K562 (cell line): Measurements from ENCODE around the gene BRD4. TPM values are rescaled to one million over a fixed set of nuclear protein-coding genes. Genes with fewer than 3 reads are reported as not detected.

ENCODE experiments used
- ATAC-seq: fragments of 200-7000 bp; cut with Tn5 transposase; 3 replicates; pipeline ENCODE4 v1.9.1; 2020; ENCODE audit warnings: moderate library complexity
- BruUV-seq: library from RNA; stranded (reverse); fragments of 400-500 nt; replicated peaks from 2 replicates; lab custom pipeline; 2021; lab: Mats Ljungman, UMichigan
- CTCF ChIA-PET: fragments of 300-600 bp; formaldehyde crosslinking; extraction: SDS; loops from one replicate; lab custom pipeline; 2021; ENCODE audit warnings: low intra/inter-chr PET ratio; lab: Yijun Ruan, JAX
- POLR2A ChIA-PET: fragments of 300-600, 350-650 bp; sonication (Branson Sonifier 250); formaldehyde crosslinking; extraction: SDS; loops from one replicate; lab custom pipeline; 2021; ENCODE audit warnings: antibody characterized with exemption, inconsistent platforms; lab: Yijun Ruan, JAX
- DNase-seq, 4 experiments: peaks; one replicate each; pipeline versions ENCODE4 v3.0.0 to v3.0.0-alpha.2; 2011 to 2018; ENCODE audit warnings: low spot score in 3 of 4, mixed read lengths in 3 of 4; ENCODE audit errors: extremely low read depth in 1 of 4
- FAIRE-seq: peaks from 2 replicates; lab custom pipeline; 2011; peaks lifted over from hg19 to GRCh38; lab: Jason Lieb, UNC
- H2AFZ ChIP-seq: 2 replicates; pipeline ENCODE4 v1.6.0; 2011; ENCODE audit warnings: low read depth, low read length, control low read depth, inconsistent platforms
- H3K27ac ChIP-seq: fragments of 200-600 bp; 3 replicates; pipeline ENCODE4 v1.8.0; 2011; ENCODE audit warnings: low read depth, mild to moderate bottlenecking, control low read depth, inconsistent platforms, low read length, moderate library complexity, mixed read lengths; ENCODE audit errors: extremely low read depth
- H3K27me3 ChIP-seq, 2 experiments: fragments of 300-600 bp in 1 of 2; 2 replicates in 1 of 2; 3 replicates in 1 of 2; pipeline versions ENCODE4 v1.6.0 to v1.8.0; 2011; ENCODE audit warnings: inconsistent platforms in 2 of 2, low read length in 2 of 2, mild to moderate bottlenecking in 1 of 2, mixed read lengths in 1 of 2, moderate library complexity in 1 of 2; ENCODE audit not compliant: control insufficient read depth in 2 of 2, insufficient read depth in 2 of 2
- H3K36me3 ChIP-seq: fragments of 300-600 bp; 3 replicates; pipeline ENCODE4 v1.8.0; 2011; ENCODE audit warnings: mild to moderate bottlenecking, low read length, inconsistent platforms; ENCODE audit not compliant: control insufficient read depth, insufficient read depth
- H3K4me1 ChIP-seq, 2 experiments: fragments of 200-600 bp in 1 of 2; replicated peaks in 1 of 2; 2 replicates in 1 of 2; 3 replicates in 1 of 2; pipeline versions ENCODE4 v1.5.1 to v1.8.0; 2011; ENCODE audit warnings: inconsistent platforms in 2 of 2, low read length in 2 of 2, mild to moderate bottlenecking in 1 of 2, mixed read lengths in 1 of 2, moderate library complexity in 1 of 2; ENCODE audit not compliant: control insufficient read depth in 2 of 2, insufficient read depth in 2 of 2
- H3K4me2 ChIP-seq: 2 replicates; pipeline ENCODE4 v1.6.1; 2011; ENCODE audit warnings: low read length, control low read depth, inconsistent platforms, mixed read lengths; ENCODE audit not compliant: insufficient read depth
- H3K4me3 ChIP-seq: fragments of 200-600 bp; sonication (generic), shearing (Covaris generic); 2 replicates; pipeline ENCODE4 v1.5.1; 2016; ENCODE audit warnings: control low read depth, inconsistent platforms
- H3K79me2 ChIP-seq: fragments of 200-600 bp; 3 replicates; pipeline ENCODE4 v1.8.0; 2011; ENCODE audit warnings: low read length, inconsistent platforms; ENCODE audit not compliant: control insufficient read depth, insufficient read depth
- H3K9ac ChIP-seq, 2 experiments: 2 replicates each; pipeline versions ENCODE4 v1.6.0 to v1.6.1; 2011; ENCODE audit warnings: low read depth in 2 of 2, low read length in 2 of 2, control low read depth in 1 of 2, inconsistent platforms in 1 of 2, mild to moderate bottlenecking in 1 of 2, mixed read lengths in 1 of 2; ENCODE audit not compliant: insufficient read depth in 1 of 2
- H3K9me1 ChIP-seq: one replicate; pipeline ENCODE4 v1.6.0; 2011; ENCODE audit warnings: inconsistent platforms, mild to moderate bottlenecking, low read length, moderate library complexity; ENCODE audit not compliant: control insufficient read depth, insufficient read depth
- H3K9me3 ChIP-seq: replicated peaks from 2 replicates; pipeline ENCODE4 v1.5.1; 2011; ENCODE audit warnings: low read depth, low read length, inconsistent platforms; ENCODE audit not compliant: control insufficient read depth, insufficient read depth
- H4K20me1 ChIP-seq: replicated peaks from 2 replicates; pipeline ENCODE4 v1.6.1; 2011; ENCODE audit warnings: low read length, inconsistent platforms, mixed read lengths; ENCODE audit not compliant: control insufficient read depth, insufficient read depth
- POLR2A ChIP-seq: fragments of 450-650 bp; conservative IDR thresholded peaks from 2 replicates; pipeline ENCODE4 v1.6.1; 2016
- POLR2G ChIP-seq: fragments of 200-400 bp; formaldehyde crosslinking; IDR thresholded peaks from 2 replicates; pipeline ENCODE4 v1.6.1; 2017; ENCODE audit warnings: low read depth, mild to moderate bottlenecking, antibody characterized with exemption, low read length, moderate library complexity
- RBM22 ChIP-seq: fragments of 200-400 bp; formaldehyde crosslinking; IDR thresholded peaks from 2 replicates; pipeline ENCODE4 v1.6.1; 2018; ENCODE audit warnings: low read length, low read depth; ENCODE audit not compliant: poor library complexity, severe bottlenecking
- XRCC5 ChIP-seq: fragments of 200-400 bp; formaldehyde crosslinking; IDR thresholded peaks from 2 replicates; pipeline ENCODE4 v1.6.1; 2017; ENCODE audit warnings: low read depth, mild to moderate bottlenecking, low read length
- ZFPM2 ChIP-seq: fragments of 250-450 bp; sonication (Bioruptor Pico); IDR thresholded peaks from 2 replicates; pipeline ENCODE4 v1.5.1; 2022; ENCODE audit warnings: mild to moderate bottlenecking
- ZNF282 ChIP-seq: sonication (generic); formaldehyde crosslinking; IDR thresholded peaks from 2 replicates; pipeline ENCODE4 v1.8.1; 2023; ENCODE audit warnings: missing genetic modification reagents
- WGBS: fragments of 100-300 bp; shearing (Covaris generic); methylation state at CpG from one replicate; pipeline ENCODE4 v1.1.6; 2016; ENCODE audit warnings: low coverage, mixed read lengths; ENCODE audit not compliant: insufficient coverage; ENCODE audit errors: missing lambda C conversion rate; 5-methylcytosine and 5-hydroxymethylcytosine counted together
- in situ Hi-C: fragments of 300-500 bp; cut with MboI; formaldehyde crosslinking; loops from 4 replicates; pipeline ENCODE4 v1.15.0; 2018; ENCODE audit warnings: inconsistent platforms, mixed read lengths
- intact Hi-C: fragments of 100-400 bp; cut with micrococcal nuclease; formaldehyde crosslinking; loops from 2 replicates; pipeline ENCODE4 v1.14.2; 2022
- polyA plus RNA-seq, 8 experiments: library from polyadenylated mRNA; depleted of rRNA in 4 of 8; stranded (reverse) in 5 of 8; unstranded in 3 of 8; fragments of >200 nt; fragmentation: Nextera tagmentation in 2 of 8; fragmentation: Illumina TruSeq in 1 of 8; extraction: Ambion mirVana in 2 of 8; extraction: Trizol in 1 of 8; gene quantifications; 2 replicates each; pipeline versions ENCODE4 v1.2.1 to v1.2.3, GENCODE V29; 2011 to 2014; ENCODE audit warnings: inconsistent platforms in 1 of 8, missing spikeins in 1 of 8
- total RNA-seq, 7 experiments: library from RNA; depleted of rRNA in 6 of 7; stranded (reverse); fragments of >200 nt in 6 of 7; fragmentation: Illumina TruSeq in 2 of 7; extraction: Trizol in 2 of 7; gene quantifications; 2 replicates each; pipeline versions ENCODE4 v1.2.1 to v1.2.3, GENCODE V29; 2011 to 2021; ENCODE audit warnings: low replicate concordance in 1 of 7

Gene BRD4
- total and polyA plus RNA-seq, 9 of the 15 experiments (the other 6 are each of a cell fraction or from before 2014, with no cell fraction given), result 1.8 to 105 (median 15.6) TPM

GRCh38 chr19:15247107-15248014 lies 85.0 kb downstream of the BRD4 start:
- in situ Hi-C loops, result no loop called here
- Histone ChIP-seq H3K9me1 (peaks cover 5% of the 10 kb centered on the region), H3K36me3 (peaks cover 92% of the 10 kb centered on the region; the same call in 2 of the 3 replicates), H3K9me3 (no peaks in the 10 kb centered on the region), H2AFZ (no peak overlapping the region), H3K79me2 (peaks cover 9% of the 10 kb centered on the region; the same call in 2 of the 3 replicates), H3K27ac (no peak overlapping the region), H3K4me2 (no peak overlapping the region), H3K4me3 (no peak overlapping the region), H3K9ac (no peak overlapping the region), H3K4me1 (peaks cover 0 to 5% of the 10 kb centered on the region in 2 experiments; a peak in 1 of 5 replicates), H4K20me1 (peaks cover 16% of the 10 kb centered on the region), H3K27me3 (no peaks in the 10 kb centered on the region)
- no peak for ATAC-seq
- TF ChIP-seq POLR2A, result no peak
- no peak for TF ChIP-seq ZNF282 (CRISPR knock-in tag)
- peak; percentile 74 for TF ChIP-seq RBM22
- TF ChIP-seq ZFPM2 (CRISPR knock-in tag), result no peak
- no peak for TF ChIP-seq XRCC5
- 0 out of 2 replicates have a peak, but pooled peaks have one; percentile 18 for TF ChIP-seq POLR2G
- no TSS peak for BruUV-seq
- FAIRE-seq, result no peak
- ChIA-PET CTCF (no interaction called here), POLR2A (no interaction called here)
- WGBS, result 91% methylated on average over 20 of the region's 20 CpGs
- intact Hi-C loops, result no loop called here
- no peak for DNase-seq
